Fibroblast of mammary gland (primary cell): Measurements from ENCODE around the gene CNTNAP1.

Experiments
- DNase-seq: peaks from one replicate; pipeline ENCODE4 v3.0.0-alpha.2; 2010; ENCODE audit warnings: low read depth
- H3K4me3 ChIP-seq: 2 replicates; pipeline ENCODE4 v1.5.1; 2011; ENCODE audit warnings: low read depth, mild to moderate bottlenecking, low read length, moderate library complexity; ENCODE audit not compliant: control insufficient read depth
- TF ChIP-seq, protein P1 (sequence below): conservative IDR thresholded peaks from 2 replicates; pipeline ENCODE4 v1.5.1; 2011; ENCODE audit warnings: low read depth, low read length, inconsistent platforms; ENCODE audit not compliant: control insufficient read depth, insufficient read depth

CNTNAP1 gene

DNA sequence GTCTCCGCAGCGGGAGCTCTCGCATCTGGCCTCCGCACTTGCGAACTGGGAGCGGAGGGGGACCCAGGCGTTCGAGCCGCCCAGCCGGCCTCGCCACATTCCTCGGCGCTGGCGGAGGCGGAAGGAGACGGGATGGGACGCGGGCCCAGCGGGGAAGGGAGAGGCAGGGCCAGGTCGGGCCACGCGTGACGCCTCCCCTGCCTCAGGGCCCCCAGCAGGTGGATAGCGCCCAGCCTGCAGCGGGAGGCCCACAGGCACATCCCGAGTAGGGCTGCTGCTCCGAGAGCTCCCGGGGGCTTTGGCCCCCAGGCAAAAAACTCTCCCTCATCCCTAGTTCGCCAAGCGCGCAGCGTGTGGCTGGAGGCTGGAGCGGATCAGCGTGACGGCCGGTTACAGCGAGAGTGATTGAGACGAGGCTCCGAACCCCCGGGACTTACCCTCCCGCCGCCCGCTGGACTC is 6.3 kb upstream of the CNTNAP1 start:
- peak; percentile 31 for DNase-seq
- TF ChIP-seq, protein P1, sequence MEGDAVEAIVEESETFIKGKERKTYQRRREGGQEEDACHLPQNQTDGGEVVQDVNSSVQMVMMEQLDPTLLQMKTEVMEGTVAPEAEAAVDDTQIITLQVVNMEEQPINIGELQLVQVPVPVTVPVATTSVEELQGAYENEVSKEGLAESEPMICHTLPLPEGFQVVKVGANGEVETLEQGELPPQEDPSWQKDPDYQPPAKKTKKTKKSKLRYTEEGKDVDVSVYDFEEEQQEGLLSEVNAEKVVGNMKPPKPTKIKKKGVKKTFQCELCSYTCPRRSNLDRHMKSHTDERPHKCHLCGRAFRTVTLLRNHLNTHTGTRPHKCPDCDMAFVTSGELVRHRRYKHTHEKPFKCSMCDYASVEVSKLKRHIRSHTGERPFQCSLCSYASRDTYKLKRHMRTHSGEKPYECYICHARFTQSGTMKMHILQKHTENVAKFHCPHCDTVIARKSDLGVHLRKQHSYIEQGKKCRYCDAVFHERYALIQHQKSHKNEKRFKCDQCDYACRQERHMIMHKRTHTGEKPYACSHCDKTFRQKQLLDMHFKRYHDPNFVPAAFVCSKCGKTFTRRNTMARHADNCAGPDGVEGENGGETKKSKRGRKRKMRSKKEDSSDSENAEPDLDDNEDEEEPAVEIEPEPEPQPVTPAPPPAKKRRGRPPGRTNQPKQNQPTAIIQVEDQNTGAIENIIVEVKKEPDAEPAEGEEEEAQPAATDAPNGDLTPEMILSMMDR = no peak
- H3K4me3 ChIP-seq = peak overlapping the region; percentile 83

DNA sequence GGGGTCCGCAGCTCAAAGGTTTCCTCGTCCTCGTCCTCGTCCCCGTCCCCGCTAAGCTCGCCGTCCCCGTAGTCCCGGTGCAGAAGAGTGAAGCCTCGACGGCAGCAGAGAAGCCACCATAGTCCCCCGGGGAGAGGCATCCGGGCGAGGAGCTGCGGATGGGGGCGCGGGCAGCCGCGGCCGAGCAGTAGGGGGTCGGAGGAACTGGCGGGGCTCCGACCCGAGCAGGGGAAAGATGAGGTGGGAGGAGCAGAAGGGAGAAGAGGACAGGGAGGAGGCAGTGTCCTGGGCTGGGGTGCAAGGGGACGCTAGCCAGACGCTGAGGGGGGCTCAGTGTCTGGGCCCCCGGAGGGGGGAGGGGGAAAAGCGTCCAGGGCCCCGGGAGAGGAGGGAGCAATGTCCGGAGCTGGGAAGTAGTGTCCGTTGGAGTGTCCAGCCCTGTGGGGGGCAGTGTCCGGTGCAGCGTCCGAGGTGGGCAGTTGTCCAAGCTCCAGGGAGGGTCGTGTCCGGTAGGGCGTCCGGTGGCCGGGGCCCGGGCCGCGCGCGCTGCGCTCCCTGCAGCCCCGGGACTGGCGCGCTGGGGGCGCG is 5.8 kb upstream of the CNTNAP1 start, which contains the start of gene PLEKHH3:
TSS of gene PLEKHH3 (minus strand) at position 571 of the 588 bp plus-strand sequence. CDS start at position 140, 431 bp downstream.
- DNase-seq = no peak
- H3K4me3 ChIP-seq = peak within 1 kb of the TSS; percentile 83
- TF ChIP-seq, protein P1 = no peak

- peak; percentile 99 for DNase-seq
- TF ChIP-seq, protein P1 = no peak
- peak overlapping the region; percentile 83 for H3K4me3 ChIP-seq
These were observed 5.1 kb upstream of the CNTNAP1 start for GRCh38 chr17:42677012-42677857.

DNA sequence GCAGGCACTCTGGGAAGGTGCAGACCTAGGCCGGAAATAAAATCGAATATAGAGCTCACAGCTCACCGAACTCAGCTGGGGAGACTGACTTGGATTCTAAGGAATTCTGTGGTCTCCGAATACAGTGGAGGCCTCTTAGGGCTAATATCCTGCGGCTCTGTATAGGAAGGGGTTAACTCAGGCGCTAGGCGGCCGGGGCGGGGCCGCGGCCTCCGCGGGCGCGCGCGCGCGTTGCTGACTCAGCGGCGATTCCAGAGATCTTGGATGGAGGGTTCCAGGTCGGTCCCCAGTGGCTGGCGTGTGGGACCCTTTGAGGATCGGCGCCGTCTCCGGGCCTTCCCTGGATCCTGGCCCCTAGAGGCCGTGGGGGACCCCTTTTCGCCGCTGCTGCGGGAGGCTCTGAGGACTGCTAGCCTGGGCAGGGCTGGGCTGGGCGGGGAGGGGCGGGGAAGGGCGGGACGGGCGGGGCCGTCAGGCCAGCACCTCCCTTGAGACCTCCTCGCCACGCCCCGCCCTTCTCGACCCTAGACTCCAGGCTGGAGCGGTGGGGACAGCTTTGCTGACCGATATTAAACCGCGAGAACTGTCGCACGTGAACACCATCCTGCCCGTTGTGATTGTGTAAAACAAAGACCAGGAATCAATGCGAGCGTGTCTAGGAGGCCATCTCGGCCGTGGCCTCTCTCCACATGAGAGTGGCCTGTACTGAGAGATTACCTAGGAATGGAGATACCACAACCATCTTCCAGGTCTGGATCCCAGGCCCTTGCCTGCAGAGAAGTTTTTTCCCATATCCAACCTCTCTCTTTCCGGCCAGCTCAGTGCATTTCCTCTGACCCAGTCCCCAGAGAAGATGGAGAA is 4.2 kb upstream of the CNTNAP1 start:
- TF ChIP-seq, protein P1 = no peak
- H3K4me3 ChIP-seq = peak overlapping the region; percentile 58
- peak; percentile 86 for DNase-seq

GRCh38 chr17:42678951-42679491 is 3.3 kb upstream of the CNTNAP1 start:
- TF ChIP-seq, protein P1 = no peak
- H3K4me3 ChIP-seq = peak overlapping the region; percentile 58
- DNase-seq = peak; percentile 59

DNA sequence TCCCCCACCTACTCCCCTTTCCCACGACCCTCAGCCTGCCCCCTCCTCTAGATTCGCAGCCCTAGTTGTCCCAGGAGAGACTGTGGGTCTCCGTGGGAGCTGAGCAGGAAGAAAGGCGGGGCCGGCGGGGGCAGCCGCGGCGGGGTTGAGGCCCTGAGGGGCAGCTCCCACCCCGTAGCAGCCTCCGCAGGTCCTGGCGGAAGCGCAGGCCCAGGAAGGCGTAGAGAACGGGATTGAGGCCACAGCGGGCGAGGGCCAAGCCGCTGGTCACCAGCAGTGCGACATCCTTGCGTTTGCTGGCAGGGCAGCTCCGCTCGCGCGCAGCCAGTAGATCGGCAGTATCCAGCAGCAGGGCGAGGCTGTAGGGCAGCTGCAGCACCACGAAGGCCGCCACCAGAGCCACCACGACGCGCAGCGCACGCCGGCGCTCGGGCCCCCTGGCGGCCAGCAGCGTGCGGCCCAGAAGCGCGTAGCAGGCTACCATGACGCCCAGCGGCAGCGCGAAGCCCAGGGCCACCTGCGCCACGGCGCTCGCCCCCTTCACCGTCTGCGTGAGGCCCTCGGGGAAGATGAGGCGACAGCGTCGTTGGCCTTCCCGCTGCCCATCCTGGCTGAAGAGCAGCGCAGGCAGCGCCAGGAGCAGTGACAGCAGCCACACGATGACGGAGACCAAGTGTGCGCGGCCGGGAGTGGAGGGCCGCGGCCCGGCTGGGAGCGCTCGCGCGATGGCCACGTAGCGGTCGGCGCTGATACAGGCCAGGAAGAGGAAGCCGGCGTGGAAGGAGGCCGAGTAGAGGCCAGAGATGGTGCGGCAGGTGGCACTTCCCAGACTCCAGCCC is 2.6 kb upstream of the CNTNAP1 start:
- DNase-seq = peak; percentile 69
- TF ChIP-seq, protein P1 = no peak
- peak overlapping the region; percentile 27 for H3K4me3 ChIP-seq
